Activated CD4-positive, alpha-beta T cell treated with anti-CD3 and anti-CD28 coated beads, Interleukin-2, amount 10 ng/mL, durations not matched to agents 7 days and 5 days (primary cell): ENCODE results near the gene MYO16. TPM values are rescaled to one million over a fixed set of nuclear protein-coding genes. Genes with fewer than 3 reads are reported as not detected.

Experiments
- CTCF ChIA-PET: fragments of 350-600 bp; sonication (Branson Sonifier 250); formaldehyde crosslinking; loops from one replicate; lab custom pipeline; 2021; ENCODE audit warnings: antibody characterized with exemption; lab: Charles Lee
- POLR2A ChIA-PET: fragments of 350-600 bp; sonication (Branson Sonifier 250); formaldehyde crosslinking; loops from one replicate; lab custom pipeline; 2021; ENCODE audit warnings: antibody characterized with exemption; lab: Charles Lee
- DNase-seq: peaks from one replicate; pipeline ENCODE4 v3.0.0-alpha.2; 2020
- H3K27ac Mint-ChIP-seq: one replicate; pipeline ENCODE4 v1.8.0; 2021; ENCODE audit warnings: mild to moderate bottlenecking, moderate library complexity, mixed read lengths
- H3K27me3 Mint-ChIP-seq: one replicate; pipeline ENCODE4 v1.8.0; 2021; ENCODE audit warnings: mixed read lengths
- H3K36me3 Mint-ChIP-seq: one replicate; pipeline ENCODE4 v1.8.0; 2021; ENCODE audit warnings: low read depth, mixed read lengths
- H3K4me1 Mint-ChIP-seq: one replicate; pipeline ENCODE4 v1.8.0; 2021; ENCODE audit warnings: mixed read lengths
- H3K4me3 Mint-ChIP-seq: one replicate; pipeline ENCODE4 v1.8.0; 2021; ENCODE audit warnings: mild to moderate bottlenecking, moderate library complexity, mixed read lengths
- H3K9me3 Mint-ChIP-seq: one replicate; pipeline ENCODE4 v1.8.0; 2021; ENCODE audit warnings: mixed read lengths
- total RNA-seq, 2 experiments: library from RNA; stranded (reverse); gene quantifications; one replicate each; pipeline ENCODE4 v1.2.3, GENCODE V29; 2021

Gene MYO16
- total RNA-seq, 2 experiments from 2014 or later: not detected

DNA sequence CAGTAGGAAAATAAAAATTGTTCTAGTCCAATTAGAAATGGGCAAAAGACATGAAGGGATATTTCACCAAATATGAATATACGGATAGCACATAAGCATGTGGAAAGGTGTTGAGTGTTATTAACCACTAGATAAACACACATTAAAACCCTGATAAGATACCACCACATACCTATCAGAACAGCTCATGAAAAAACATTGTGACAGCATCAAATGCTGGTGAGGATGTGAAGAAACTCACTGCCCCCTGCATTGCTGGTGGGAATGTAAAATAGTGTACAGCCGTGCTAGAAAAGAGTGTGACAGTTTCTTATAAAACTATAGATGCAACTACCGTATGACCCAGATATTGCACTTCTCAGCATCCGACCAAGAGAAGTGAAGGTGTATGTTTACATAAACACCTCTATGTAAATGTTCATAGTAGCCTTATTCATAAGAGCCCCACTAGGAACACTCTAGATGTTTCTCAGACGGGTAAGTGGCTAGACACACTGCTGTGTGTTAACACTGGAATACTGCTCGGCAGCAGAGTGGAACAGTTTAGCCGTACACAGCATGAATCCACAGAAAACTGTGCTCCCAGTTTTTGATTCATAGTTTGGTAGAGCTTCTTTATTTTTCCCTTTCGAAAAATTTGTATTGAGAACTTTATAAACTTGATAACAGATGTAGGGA is 321.1 kb downstream of the MYO16 start:
- no peak for DNase-seq
- no peak overlapping the region for H3K27ac Mint-ChIP-seq
- POLR2A ChIA-PET: no interaction called here
- CTCF ChIA-PET: no interaction called here
- H3K27me3 Mint-ChIP-seq: no peaks in the 10 kb centered on the region
- no peak overlapping the region for H3K4me3 Mint-ChIP-seq
- no peaks in the 10 kb centered on the region for H3K36me3 Mint-ChIP-seq
- no peaks in the 10 kb centered on the region for H3K9me3 Mint-ChIP-seq
- H3K4me1 Mint-ChIP-seq: no peaks in the 10 kb centered on the region

DNA sequence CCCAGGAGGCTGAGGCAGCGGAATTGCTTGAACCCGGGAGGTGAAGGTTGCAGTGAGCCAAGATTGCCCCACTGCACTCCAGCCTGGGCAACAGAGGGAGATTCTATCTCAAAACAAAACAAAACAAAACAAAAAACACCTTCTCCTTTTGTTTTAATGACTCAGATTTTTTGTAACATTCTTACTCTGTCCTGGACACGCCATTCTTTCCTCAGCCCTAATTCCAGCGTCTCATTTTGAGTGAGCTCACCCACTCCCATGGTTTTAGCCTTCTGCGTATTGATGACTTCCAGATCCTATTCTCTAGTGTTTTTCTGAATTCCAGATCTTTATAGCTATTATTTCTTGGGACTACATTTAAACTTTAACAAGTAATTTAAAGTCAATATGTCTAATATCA is 326.3 kb downstream of the MYO16 start:
- H3K9me3 Mint-ChIP-seq: no peaks in the 10 kb centered on the region
- no peak overlapping the region for H3K27ac Mint-ChIP-seq
- H3K27me3 Mint-ChIP-seq: no peaks in the 10 kb centered on the region
- no peaks in the 10 kb centered on the region for H3K36me3 Mint-ChIP-seq
- CTCF ChIA-PET: no interaction called here
- POLR2A ChIA-PET: no interaction called here
- H3K4me1 Mint-ChIP-seq: no peaks in the 10 kb centered on the region
- H3K4me3 Mint-ChIP-seq: no peak overlapping the region
- DNase-seq: no peak

GRCh38 chr13:108957369-108958012 is 328.1 kb downstream of the MYO16 start:
- Mint-ChIP-seq H3K36me3 (no peaks in the 10 kb centered on the region), H3K4me1 (no peaks in the 10 kb centered on the region), H3K27me3 (peaks cover 2% of the 10 kb centered on the region), H3K27ac (no peak overlapping the region), H3K4me3 (no peak overlapping the region), H3K9me3 (no peaks in the 10 kb centered on the region)
- POLR2A ChIA-PET: no interaction called here
- no peak for DNase-seq
- CTCF ChIA-PET: interaction anchor here (0.6 kb wide), 1 partner anchor 49 kb away, joined by 4 read pairs; no protein-coding TSS in a partner anchor

DNA sequence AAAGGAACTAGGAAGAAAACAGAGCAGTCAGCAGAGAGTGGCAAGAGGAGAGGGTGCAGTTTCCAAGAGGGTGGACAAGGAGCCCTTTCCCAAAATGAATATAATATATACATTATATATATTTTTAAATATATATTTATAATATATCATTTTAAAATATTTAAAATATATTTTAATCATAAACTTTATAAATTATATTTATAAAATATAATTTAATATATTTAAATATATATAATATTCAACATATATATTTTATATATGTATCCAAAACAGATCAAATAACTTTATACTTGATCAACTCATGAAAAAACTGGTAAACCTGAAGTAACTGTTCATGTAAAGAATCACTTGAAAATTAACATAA is 328.6 kb downstream of the MYO16 start:
- POLR2A ChIA-PET: no interaction called here
- CTCF ChIA-PET: no interaction called here

DNA sequence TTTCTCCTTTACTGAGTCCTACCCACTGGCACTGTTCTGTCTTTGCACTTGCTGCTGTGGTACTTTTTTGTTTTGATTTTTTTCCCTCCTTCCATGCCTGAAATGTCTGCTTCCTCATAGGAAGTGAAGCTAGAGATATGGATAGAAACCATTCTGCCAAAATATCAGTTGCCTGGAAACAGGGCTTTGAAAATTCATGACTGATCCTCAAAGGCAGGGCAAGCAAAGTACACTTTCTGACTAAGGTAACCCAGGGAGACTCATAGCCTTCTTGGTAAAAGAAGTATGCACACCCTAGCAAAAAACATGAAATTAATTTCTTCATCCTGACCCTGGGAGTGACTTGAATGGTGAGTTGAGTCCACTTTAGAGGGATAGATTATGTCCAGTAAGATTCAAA is 329.8 kb downstream of the MYO16 start:
- Mint-ChIP-seq H3K27me3 (peaks cover 2% of the 10 kb centered on the region), H3K27ac (no peak overlapping the region), H3K4me1 (no peaks in the 10 kb centered on the region), H3K9me3 (no peaks in the 10 kb centered on the region), H3K4me3 (no peak overlapping the region), H3K36me3 (no peaks in the 10 kb centered on the region)
- POLR2A ChIA-PET: no interaction called here
- CTCF ChIA-PET: interaction anchor here (0.6 kb wide), 1 partner anchor 363 kb away, joined by 3 read pairs; no protein-coding TSS in a partner anchor
- no peak for DNase-seq

More for the DNA sequence above, 328.6 kb downstream of the MYO16 start:
- peaks cover 2% of the 10 kb centered on the region for H3K27me3 Mint-ChIP-seq
- H3K27ac Mint-ChIP-seq: no peak overlapping the region
- DNase-seq: no peak
- H3K4me1 Mint-ChIP-seq: no peaks in the 10 kb centered on the region
- H3K36me3 Mint-ChIP-seq: no peaks in the 10 kb centered on the region
- no peaks in the 10 kb centered on the region for H3K9me3 Mint-ChIP-seq
- H3K4me3 Mint-ChIP-seq: no peak overlapping the region

- Mint-ChIP-seq H3K27me3 (peaks cover 2% of the 10 kb centered on the region), H3K4me3 (no peak overlapping the region), H3K9me3 (no peaks in the 10 kb centered on the region), H3K36me3 (no peaks in the 10 kb centered on the region), H3K27ac (no peak overlapping the region), H3K4me1 (no peaks in the 10 kb centered on the region)
- CTCF ChIA-PET: no interaction called here
- POLR2A ChIA-PET: interaction anchor here (0.6 kb wide), 1 partner anchor 1306 kb away, joined by 4 read pairs; no protein-coding TSS in a partner anchor
- no peak for DNase-seq
These were observed 330.6 kb downstream of the MYO16 start for GRCh38 chr13:108960006-108960405.

DNA sequence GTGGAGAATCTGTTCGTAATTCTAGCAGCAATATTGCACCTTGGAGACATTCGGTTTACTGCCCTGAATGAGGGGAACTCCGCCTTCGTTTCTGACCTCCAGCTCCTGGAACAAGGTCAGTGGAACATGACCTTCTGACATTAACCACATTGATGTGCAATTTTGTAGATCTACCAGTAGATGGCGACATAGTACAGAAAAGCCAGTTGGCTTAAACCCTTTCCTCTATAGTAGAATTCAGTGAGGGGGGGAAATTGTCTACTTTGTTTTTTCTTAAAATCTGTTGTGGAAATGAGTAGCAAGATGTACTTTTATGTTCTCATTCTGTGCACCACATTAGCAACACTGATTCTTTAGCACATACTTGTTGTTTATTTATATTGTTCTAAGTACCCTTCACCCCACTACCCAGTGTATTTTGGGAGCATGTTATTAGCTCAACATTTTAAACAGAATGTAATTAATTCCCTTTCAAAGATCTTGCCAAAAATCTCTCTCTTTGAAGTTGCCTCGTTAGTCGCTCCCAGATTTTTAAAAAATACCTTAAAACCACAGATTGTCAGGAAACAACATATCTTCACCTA is 332.2 kb downstream of the MYO16 start:
- H3K9me3 Mint-ChIP-seq: no peaks in the 10 kb centered on the region
- no peak overlapping the region for H3K27ac Mint-ChIP-seq
- ChIA-PET CTCF (interaction anchor here (0.5 to 0.8 kb wide), 2 partner anchors 799 to 823 kb away, joined by 3 to 4 read pairs; no protein-coding TSS in a partner anchor), POLR2A (interaction anchor here (0.7 kb wide), 1 partner anchor 1167 kb away, joined by 3 read pairs; no protein-coding TSS in a partner anchor)
- H3K4me3 Mint-ChIP-seq: no peak overlapping the region
- H3K4me1 Mint-ChIP-seq: no peaks in the 10 kb centered on the region
- peak; percentile 38 for DNase-seq
- peaks cover 2% of the 10 kb centered on the region for H3K27me3 Mint-ChIP-seq
- H3K36me3 Mint-ChIP-seq: no peaks in the 10 kb centered on the region

GRCh38 chr13:108962654-108963053 is 333.2 kb downstream of the MYO16 start:
- no peak overlapping the region for H3K4me3 Mint-ChIP-seq
- no peaks in the 10 kb centered on the region for H3K36me3 Mint-ChIP-seq
- H3K4me1 Mint-ChIP-seq: no peaks in the 10 kb centered on the region
- DNase-seq: no peak
- POLR2A ChIA-PET: no interaction called here
- H3K9me3 Mint-ChIP-seq: no peaks in the 10 kb centered on the region
- CTCF ChIA-PET: no interaction called here
- H3K27ac Mint-ChIP-seq: no peak overlapping the region
- peaks cover 2% of the 10 kb centered on the region for H3K27me3 Mint-ChIP-seq

DNA sequence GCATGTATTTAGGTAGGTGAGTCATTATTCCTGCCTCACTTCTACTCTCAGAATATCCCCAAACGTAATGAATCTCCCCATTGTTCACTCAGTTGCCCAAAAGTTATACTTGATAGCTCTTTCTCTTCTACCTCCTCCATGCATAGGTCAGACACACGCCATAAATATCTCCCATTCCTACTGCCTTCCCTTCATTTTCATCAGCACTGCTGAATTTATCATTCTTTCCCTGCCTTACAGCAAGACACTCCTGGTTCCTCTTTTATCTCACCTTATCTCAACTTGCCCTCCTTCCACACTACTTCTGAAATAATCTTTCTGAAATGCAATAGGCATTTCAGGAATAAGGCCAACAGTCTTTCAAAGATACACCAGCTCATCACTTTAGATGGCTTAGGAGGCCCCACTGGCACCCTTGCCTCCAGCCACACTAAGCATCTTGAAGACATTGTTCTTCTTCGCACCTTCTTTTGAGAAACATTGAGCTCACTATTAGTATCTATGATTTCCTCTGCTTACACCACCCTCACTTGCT is 333.9 kb downstream of the MYO16 start:
- CTCF ChIA-PET: no interaction called here
- Mint-ChIP-seq H3K36me3 (no peaks in the 10 kb centered on the region), H3K27ac (no peak overlapping the region), H3K9me3 (no peaks in the 10 kb centered on the region), H3K27me3 (peaks cover 2% of the 10 kb centered on the region), H3K4me3 (no peak overlapping the region), H3K4me1 (no peaks in the 10 kb centered on the region)
- POLR2A ChIA-PET: no interaction called here
- no peak for DNase-seq

DNA sequence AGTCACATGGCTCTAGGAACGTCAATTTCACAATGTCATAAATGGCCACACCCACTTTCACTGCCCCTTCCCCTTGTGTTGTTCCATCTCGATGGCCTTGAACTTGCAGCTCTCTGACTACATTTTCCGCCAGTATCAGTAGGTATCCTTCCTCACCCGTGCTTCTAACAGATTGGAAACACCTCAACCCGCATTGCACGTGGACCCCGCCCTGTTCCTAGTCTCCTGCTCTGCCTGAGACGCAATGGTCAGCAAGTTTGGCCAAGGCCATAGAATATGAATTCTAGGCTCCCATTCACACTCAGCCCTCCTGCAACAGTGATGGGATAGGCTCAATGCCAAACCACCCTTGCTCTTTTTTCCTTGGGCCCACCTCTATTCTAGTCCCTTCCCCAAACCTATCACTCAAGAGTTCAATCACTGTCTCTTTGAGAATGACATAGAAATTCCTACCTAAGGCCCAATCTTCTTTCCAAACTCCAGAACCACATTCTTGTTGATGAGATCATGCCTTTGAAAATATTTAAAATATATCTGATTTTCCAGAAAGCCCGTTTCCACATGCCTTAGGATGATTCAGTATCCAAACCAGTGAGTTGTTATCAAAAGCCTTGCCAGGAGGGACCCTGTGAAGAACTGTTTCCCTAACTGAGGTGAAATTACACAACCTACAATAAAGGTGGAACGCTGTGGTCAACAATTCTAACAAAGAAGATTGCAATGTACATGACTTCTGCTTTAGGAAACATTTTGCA is 334.6 kb downstream of the MYO16 start:
- no peak for DNase-seq
- H3K27me3 Mint-ChIP-seq: peaks cover 2% of the 10 kb centered on the region
- no peaks in the 10 kb centered on the region for H3K36me3 Mint-ChIP-seq
- no peaks in the 10 kb centered on the region for H3K4me1 Mint-ChIP-seq
- H3K27ac Mint-ChIP-seq: no peak overlapping the region
- ChIA-PET CTCF (no interaction called here), POLR2A (no interaction called here)
- H3K4me3 Mint-ChIP-seq: no peak overlapping the region
- H3K9me3 Mint-ChIP-seq: no peaks in the 10 kb centered on the region

- no peak overlapping the region for H3K4me3 Mint-ChIP-seq
- CTCF ChIA-PET: no interaction called here
- no peaks in the 10 kb centered on the region for H3K9me3 Mint-ChIP-seq
- H3K27me3 Mint-ChIP-seq: peaks cover 2% of the 10 kb centered on the region
- DNase-seq: no peak
- no peaks in the 10 kb centered on the region for H3K36me3 Mint-ChIP-seq
- POLR2A ChIA-PET: no interaction called here
- no peaks in the 10 kb centered on the region for H3K4me1 Mint-ChIP-seq
- H3K27ac Mint-ChIP-seq: no peak overlapping the region
These were observed 335.2 kb downstream of the MYO16 start for GRCh38 chr13:108964606-108965005.

- POLR2A ChIA-PET: no interaction called here
- H3K27me3 Mint-ChIP-seq: no peaks in the 10 kb centered on the region
- H3K4me3 Mint-ChIP-seq: no peak overlapping the region
- no peaks in the 10 kb centered on the region for H3K36me3 Mint-ChIP-seq
- no peaks in the 10 kb centered on the region for H3K9me3 Mint-ChIP-seq
- CTCF ChIA-PET: no interaction called here
- H3K27ac Mint-ChIP-seq: no peak overlapping the region
- no peak for DNase-seq
- no peaks in the 10 kb centered on the region for H3K4me1 Mint-ChIP-seq
These were observed 338.0 kb downstream of the MYO16 start for GRCh38 chr13:108967371-108967770.
